IMR-90 (cell line): ENCODE results near the gene SLCO3A1. TPM values are rescaled to one million over a fixed set of nuclear protein-coding genes. Genes with fewer than 3 reads are reported as not detected.

Experiments
- ATAC-seq: fragments of 200-7000 bp; cut with Tn5 transposase; 2 replicates; pipeline ENCODE4 v1.9.1; 2020; ENCODE audit warnings: low read depth, mild to moderate bottlenecking, moderate library complexity
- BruUV-seq: library from RNA; stranded (reverse); fragments of 400-500 nt; replicated peaks from 2 replicates; lab custom pipeline; 2021; lab: Mats Ljungman, UMichigan
- CTCF ChIA-PET: fragments of 300-600 bp; formaldehyde crosslinking; extraction: SDS; loops from one replicate; lab custom pipeline; 2021; ENCODE audit warnings: antibody characterized with exemption; lab: Yijun Ruan, JAX
- POLR2A ChIA-PET: fragments of 300-600 bp; sonication (Branson Sonifier 250); formaldehyde crosslinking; loops from one replicate; lab custom pipeline; 2022; ENCODE audit warnings: antibody characterized with exemption; ENCODE audit not compliant: unreplicated experiment; lab: Charles Lee
- DNase-seq: peaks from one replicate; pipeline ENCODE4 v3.0.0; 2013
- H2AFZ ChIP-seq: replicated peaks from 2 replicates; pipeline ENCODE3; 2013; ENCODE audit warnings: low read length, mild to moderate bottlenecking; ENCODE audit not compliant: poor library complexity
- H2AK5ac ChIP-seq: 2 replicates; pipeline ENCODE4 v1.6.1; 2013; ENCODE audit warnings: low read depth, low read length, inconsistent platforms
- H2AK9ac ChIP-seq: replicated peaks from 2 replicates; pipeline ENCODE3; 2013; ENCODE audit warnings: mild to moderate bottlenecking, low read depth, low read length, moderate library complexity; ENCODE audit not compliant: poor library complexity
- H2BK120ac ChIP-seq: 2 replicates; pipeline ENCODE4 v1.6.1; 2013; ENCODE audit warnings: low read depth, low read length, inconsistent platforms
- H2BK15ac ChIP-seq: 3 replicates; pipeline ENCODE4 v1.6.1; 2013; ENCODE audit warnings: low read depth, low read length, inconsistent platforms
- H2BK20ac ChIP-seq: 2 replicates; pipeline ENCODE4 v1.6.1; 2013; ENCODE audit warnings: low read depth, mild to moderate bottlenecking, inconsistent platforms, low read length, moderate library complexity
- H2BK5ac ChIP-seq: 2 replicates; pipeline ENCODE4 v1.6.1; 2013; ENCODE audit warnings: mild to moderate bottlenecking, low read depth, low read length, inconsistent platforms; ENCODE audit not compliant: poor library complexity, severe bottlenecking
- H3K14ac ChIP-seq: replicated peaks from 2 replicates; pipeline ENCODE4 v1.6.1; 2013; ENCODE audit warnings: low read depth, low read length, inconsistent platforms
- H3K18ac ChIP-seq: 2 replicates; pipeline ENCODE4 v1.6.1; 2013; ENCODE audit warnings: low read depth, low read length, control low read depth
- H3K23ac ChIP-seq: 2 replicates; pipeline ENCODE4 v1.6.1; 2013; ENCODE audit warnings: low read depth, low read length, inconsistent platforms
- H3K27ac ChIP-seq: 2 replicates; pipeline ENCODE4 v1.5.1; 2013; ENCODE audit warnings: mild to moderate bottlenecking, control low read depth, low read length; ENCODE audit not compliant: insufficient read depth
- H3K27me3 ChIP-seq: 2 replicates; pipeline ENCODE4 v1.6.1; 2013; ENCODE audit warnings: low read length; ENCODE audit not compliant: control insufficient read depth, insufficient read depth
- H3K36me3 ChIP-seq: 2 replicates; pipeline ENCODE4 v1.6.1; 2013; ENCODE audit warnings: low read length, mixed read lengths; ENCODE audit not compliant: control insufficient read depth, insufficient read depth
- H3K4ac ChIP-seq: 2 replicates; pipeline ENCODE4 v1.6.1; 2013; ENCODE audit warnings: low read depth, low read length, inconsistent platforms
- H3K4me1 ChIP-seq: 2 replicates; pipeline ENCODE4 v1.6.1; 2013; ENCODE audit warnings: low read length, mixed read lengths; ENCODE audit not compliant: control insufficient read depth, insufficient read depth
- H3K4me2 ChIP-seq: 2 replicates; pipeline ENCODE4 v1.6.1; 2013; ENCODE audit warnings: low read depth, mild to moderate bottlenecking, control low read depth, low read length, moderate library complexity
- H3K4me3 ChIP-seq: 2 replicates; pipeline ENCODE4 v1.5.1; 2013; ENCODE audit warnings: low read depth, mild to moderate bottlenecking, control low read depth, low read length, moderate library complexity; ENCODE audit not compliant: insufficient read depth
- H3K56ac ChIP-seq: 2 replicates; pipeline ENCODE4 v1.6.1; 2013; ENCODE audit warnings: low read length, inconsistent platforms; ENCODE audit not compliant: insufficient read depth; ENCODE audit errors: extremely low read depth
- H3K79me1 ChIP-seq, 2 experiments: 2 replicates each; pipeline ENCODE4 v1.6.1; 2013; ENCODE audit warnings: low read length in 2 of 2, inconsistent platforms in 1 of 2, low read depth in 1 of 2
- H3K9ac ChIP-seq: 2 replicates; pipeline ENCODE4 v1.6.1; 2013; ENCODE audit warnings: low read depth, low read length, control low read depth
- H3K9me1 ChIP-seq: 2 replicates; pipeline ENCODE4 v1.6.1; 2013; ENCODE audit warnings: low read length, inconsistent platforms; ENCODE audit not compliant: insufficient read depth
- H3K9me3 ChIP-seq: 2 replicates; pipeline ENCODE4 v1.6.1; 2013; ENCODE audit warnings: low read length; ENCODE audit not compliant: control insufficient read depth, insufficient read depth
- H4K20me1 ChIP-seq: 2 replicates; pipeline ENCODE4 v1.6.1; 2013; ENCODE audit warnings: low read length, inconsistent platforms; ENCODE audit not compliant: insufficient read depth
- H4K5ac ChIP-seq: 2 replicates; pipeline ENCODE4 v1.6.1; 2013; ENCODE audit warnings: mild to moderate bottlenecking, low read depth, low read length, control low read depth
- H4K8ac ChIP-seq, 2 experiments: 2 replicates each; pipeline ENCODE4 v1.6.1; 2013; ENCODE audit warnings: low read depth in 2 of 2, low read length in 2 of 2, control low read depth in 1 of 2, inconsistent platforms in 1 of 2
- H4K91ac ChIP-seq: 2 replicates; pipeline ENCODE4 v1.6.1; 2013; ENCODE audit warnings: low read depth, low read length, inconsistent platforms; ENCODE audit not compliant: insufficient read depth
- CEBPB ChIP-seq: IDR thresholded peaks from 2 replicates; pipeline ENCODE4 v1.6.1; 2012; ENCODE audit warnings: low read depth, low read length, improper control_type of control experiment
- MAFK ChIP-seq: IDR thresholded peaks from 2 replicates; pipeline ENCODE4 v1.6.1; 2012; ENCODE audit warnings: low read depth, low read length, improper control_type of control experiment
- RCOR1 ChIP-seq: IDR thresholded peaks from 2 replicates; pipeline ENCODE4 v1.6.1; 2012; ENCODE audit warnings: mild to moderate bottlenecking, low read length, improper control_type of control experiment; ENCODE audit not compliant: insufficient replicate concordance
- WGBS, 2 experiments: methylation state at CpG; one replicate each; pipeline versions ENCODE4 v1.1.5 to v1.1.7; 2013; ENCODE audit warnings: missing lambda C conversion rate in 2 of 2; ENCODE audit not compliant: insufficient read length in 1 of 2; ENCODE audit errors: extremely low coverage in 2 of 2; 5-methylcytosine and 5-hydroxymethylcytosine counted together
- dilution Hi-C: fragments of 300-500 bp; cut with HindIII; formaldehyde crosslinking; loops from one replicate; pipeline ENCODE4 v1.14.3; 2018; ENCODE audit warnings: low sequenced_read_pairs; ENCODE audit not compliant: unreplicated experiment
- in situ Hi-C: fragments of 300-500 bp; cut with MboI; formaldehyde crosslinking; loops from 3 replicates; pipeline ENCODE4 v1.14.3; 2019; ENCODE audit warnings: low sequenced_read_pairs, inconsistent platforms, mixed read lengths
- intact Hi-C: fragments of 100-400 bp; cut with micrococcal nuclease; formaldehyde crosslinking; loops from 2 replicates; pipeline ENCODE4 v1.10.0; 2022
- polyA plus RNA-seq, 3 experiments: library from polyadenylated mRNA; depleted of rRNA; stranded (reverse); fragments of >200 nt; gene quantifications; 2 replicates each; pipeline ENCODE4 v1.2.3, GENCODE V29; 2012; ENCODE audit warnings: low replicate concordance in 1 of 3
- total RNA-seq: library from RNA; depleted of rRNA; stranded (reverse); fragments of >200 nt; gene quantifications from 2 replicates; pipeline ENCODE4 v1.2.3, GENCODE V29; 2012

The SLCO3A1 gene
- total and polyA plus RNA-seq, 2 of the 4 experiments (the other 2 are of a cell fraction) = 4.7 to 8.1 TPM

GRCh38 chr15:91909111-91909510 lies 55.6 kb downstream of the SLCO3A1 start:
- no peak overlapping the region for H3K4me2 ChIP-seq
- CTCF ChIA-PET = no interaction called here
- in situ Hi-C loops = no loop called here

More at GRCh38 chr15:91909111-91909510, 55.6 kb downstream of the SLCO3A1 start:
- Histone ChIP-seq H2BK15ac (no peak overlapping the region), H4K5ac (no peak overlapping the region), H3K56ac (no peak overlapping the region), H2AK9ac (no peak overlapping the region), H3K9me3 (no peaks in the 10 kb centered on the region), H3K18ac (no peak overlapping the region), H3K27me3 (no peaks in the 10 kb centered on the region), H2AFZ (no peak overlapping the region), H3K14ac (no peak overlapping the region), H2BK20ac (no peak overlapping the region), H2AK5ac (no peak overlapping the region), H3K9me1 (0 out of 2 replicates have a peak, but pooled peaks cover 3% of the 10 kb centered on the region), H4K91ac (no peak overlapping the region), H3K23ac (no peak overlapping the region), H2BK120ac (no peak overlapping the region), H3K4me1 (no peaks in the 10 kb centered on the region), H3K9ac (no peak overlapping the region), H4K8ac (no peak overlapping the region), H3K4me3 (no peak overlapping the region), H3K27ac (no peak overlapping the region), H3K36me3 (no peaks in the 10 kb centered on the region), H3K79me1 (no peaks in the 10 kb centered on the region; a peak in 1 of 4 replicates), H3K4ac (no peak overlapping the region), H2BK5ac (no peak overlapping the region), H4K20me1 (no peaks in the 10 kb centered on the region)
- no peak for ATAC-seq
- POLR2A ChIA-PET = no interaction called here
- intact Hi-C loops (no loop called here), dilution Hi-C loops (no loop called here)
- WGBS, 2 experiments = no CpG with 5 or more reads among the region's 2 CpGs
- no peak for TF ChIP-seq RCOR1
- no peak for TF ChIP-seq CEBPB
- TF ChIP-seq MAFK = no peak
- DNase-seq = no peak
- no TSS peak for BruUV-seq
